GM12801 (cell line): ENCODE results near the gene ACTR2.

Experiments
- CTCF ChIP-seq: IDR thresholded peaks from one replicate; pipeline ENCODE4 v1.5.1; 2011; ENCODE audit warnings: control low read depth; ENCODE audit not compliant: insufficient read length; ENCODE audit errors: extremely low read depth

The ACTR2 gene

DNA sequence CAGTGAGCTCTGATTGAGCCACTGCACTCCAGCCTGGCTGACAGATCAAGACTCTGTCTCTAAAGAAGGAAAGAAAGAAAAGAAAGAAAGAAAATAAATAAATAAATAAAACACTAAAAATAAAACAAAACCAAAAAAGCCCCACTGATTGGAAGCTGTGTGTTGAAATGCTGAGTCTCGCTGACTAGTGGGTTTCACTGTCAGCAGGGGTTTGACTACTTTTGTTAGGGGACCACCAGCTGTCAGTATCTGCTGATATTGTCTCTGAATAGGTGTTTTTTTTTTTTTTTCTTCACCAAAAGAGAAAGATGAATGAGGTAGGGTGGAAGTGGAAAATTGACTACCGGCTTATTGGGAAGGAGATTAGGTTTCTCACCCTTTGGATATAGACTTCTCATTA, 12.8 kb upstream of the ACTR2 start:
- no peak for TF ChIP-seq CTCF

- no peak for TF ChIP-seq CTCF
These were observed 11.7 kb upstream of the ACTR2 start for GRCh38 chr2:65215946-65216345.

- TF ChIP-seq CTCF, result no peak
These were observed 7.0 kb upstream of the ACTR2 start for GRCh38 chr2:65220432-65221131.

- no peak for TF ChIP-seq CTCF
These were observed 593 bp upstream of the ACTR2 start for GRCh38 chr2:65227020-65227455.

GRCh38 chr2:65228263-65228750, 676 bp downstream of the ACTR2 start:
- TF ChIP-seq CTCF, result no peak

- no peak for TF ChIP-seq CTCF
These were observed 3.5 kb downstream of the ACTR2 start for GRCh38 chr2:65231121-65231520.

GRCh38 chr2:65231892-65232477, 4.4 kb downstream of the ACTR2 start:
- no peak for TF ChIP-seq CTCF
